ENCODE results near the gene RBMS3. TPM values are rescaled to one million over a fixed set of nuclear protein-coding genes. Genes with fewer than 3 reads are reported as not detected.

Gene RBMS3
- total RNA-seq, 1 donor from 2014 or later: 33.0 TPM

DNA sequence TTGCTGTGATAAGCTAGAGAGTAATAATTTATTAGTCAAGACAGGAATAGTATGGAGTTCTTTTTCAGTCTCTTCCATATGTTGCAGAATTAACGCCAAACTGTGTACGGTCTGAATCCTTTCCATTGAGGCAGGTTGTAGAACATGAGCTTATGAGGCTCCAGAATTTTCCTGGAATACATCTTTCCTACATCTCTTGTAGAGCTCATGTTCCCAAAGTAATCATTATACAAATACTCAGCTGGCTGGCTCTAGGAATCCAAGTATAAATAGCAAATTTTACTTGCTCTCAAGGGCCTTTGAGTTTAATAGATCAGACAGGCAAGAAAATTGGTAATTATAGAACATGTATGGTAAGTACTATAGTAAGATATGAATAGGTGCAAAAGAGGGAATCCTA, 419.4 kb downstream of the RBMS3 start:
- Histone ChIP-seq H3K9ac (ENCODE audit: low read length) (no peak overlapping the region), H3K4me1 (ENCODE audit: insufficient read depth, low read length) (peaks cover 21% of the 10 kb centered on the region), H3K79me2 (ENCODE audit: insufficient read depth, low read length) (no peaks in the 10 kb centered on the region), H3K4me2 (ENCODE audit: low read length) (no peak overlapping the region), H3K36me3 (ENCODE audit: insufficient read depth, low read length) (no peaks in the 10 kb centered on the region), H3K27me3 (ENCODE audit: insufficient read depth, low read length) (no peaks in the 10 kb centered on the region), H2AFZ (ENCODE audit: low read depth, low read length) (no peak overlapping the region), H3K9me3 (ENCODE audit: insufficient read depth, low read depth, low read length) (no peaks in the 10 kb centered on the region), H3K4me3 (ENCODE audit: insufficient read depth, low read depth, low read length) (no peak overlapping the region), H4K20me1 (ENCODE audit: insufficient read depth, low read length) (no peaks in the 10 kb centered on the region), H3K27ac (ENCODE audit: low read depth, low read length) (no peak overlapping the region)
- H3K9me3 Mint-ChIP-seq (ENCODE audit: unreplicated experiment): peaks cover 11% of the 10 kb centered on the region
- H3K36me3 Mint-ChIP-seq (ENCODE audit: low read depth, unreplicated experiment): peaks cover 18% of the 10 kb centered on the region
- H3K27ac Mint-ChIP-seq (ENCODE audit: unreplicated experiment): no peak overlapping the region
- DNase-seq (ENCODE audit: low read depth) (no peak), FAIRE-seq (no peak)
- no peak overlapping the region for H3K4me3 Mint-ChIP-seq (ENCODE audit: unreplicated experiment)
- no peaks in the 10 kb centered on the region for H3K27me3 Mint-ChIP-seq (ENCODE audit: low read depth, unreplicated experiment)
- H3K4me1 Mint-ChIP-seq (ENCODE audit: low read depth, unreplicated experiment): peaks cover 32% of the 10 kb centered on the region
- TF ChIP-seq EZH2 (IDR thresholded peaks at IDR 0.05; ENCODE audit: insufficient read depth, low read length) (no peak), CTCF (IDR thresholded peaks at IDR 0.05; ENCODE audit: insufficient read depth, low read depth, low read length) (no peak)

DNA sequence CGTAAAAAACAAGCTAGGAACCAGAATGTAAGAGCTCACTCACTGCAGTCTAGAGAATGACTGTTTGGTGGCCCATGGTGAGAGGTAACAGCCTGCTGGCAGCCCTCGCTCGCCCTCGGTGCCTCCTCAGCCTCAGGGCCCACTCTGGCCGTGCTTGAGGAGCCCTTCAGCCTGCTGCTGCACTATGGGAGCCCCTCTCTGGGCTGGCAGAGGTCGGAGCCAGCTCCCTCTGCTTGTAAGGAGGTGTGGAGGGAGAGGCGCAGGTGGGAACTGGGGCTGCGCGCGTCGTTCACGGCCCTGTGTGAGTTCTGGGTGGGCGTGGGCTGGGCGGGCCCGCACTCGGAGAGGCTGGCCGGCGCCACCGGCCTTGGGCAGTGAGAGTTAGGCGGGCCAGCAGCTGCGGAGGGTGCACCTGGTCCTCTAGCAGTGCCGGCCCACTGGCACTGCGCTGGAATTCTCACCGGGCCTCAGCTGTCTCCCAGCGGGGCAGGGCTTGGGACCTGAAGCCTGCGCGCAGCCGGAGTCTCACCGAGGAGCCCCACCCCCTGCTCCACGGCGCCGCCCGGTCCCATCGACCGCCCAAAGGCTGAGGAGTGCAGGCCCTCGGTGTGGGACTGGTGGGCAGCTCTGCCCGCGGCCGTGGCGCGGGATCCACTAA, 420.6 kb downstream of the RBMS3 start:
- Histone ChIP-seq H3K9me3 (ENCODE audit: insufficient read depth, low read depth, low read length) (no peaks in the 10 kb centered on the region), H3K4me1 (ENCODE audit: insufficient read depth, low read length) (peaks cover 9% of the 10 kb centered on the region), H3K27me3 (ENCODE audit: insufficient read depth, low read length) (no peaks in the 10 kb centered on the region), H4K20me1 (ENCODE audit: insufficient read depth, low read length) (no peaks in the 10 kb centered on the region), H3K4me3 (ENCODE audit: insufficient read depth, low read depth, low read length) (no peak overlapping the region), H3K27ac (ENCODE audit: low read depth, low read length) (no peak overlapping the region), H3K79me2 (ENCODE audit: insufficient read depth, low read length) (no peaks in the 10 kb centered on the region), H2AFZ (ENCODE audit: low read depth, low read length) (no peak overlapping the region), H3K36me3 (ENCODE audit: insufficient read depth, low read length) (no peaks in the 10 kb centered on the region), H3K9ac (ENCODE audit: low read length) (no peak overlapping the region), H3K4me2 (ENCODE audit: low read length) (no peak overlapping the region)
- H3K27ac Mint-ChIP-seq (ENCODE audit: unreplicated experiment): no peak overlapping the region
- no peak for TF ChIP-seq EZH2 (IDR thresholded peaks at IDR 0.05; ENCODE audit: insufficient read depth, low read length)
- no peak for TF ChIP-seq CTCF (IDR thresholded peaks at IDR 0.05; ENCODE audit: insufficient read depth, low read depth, low read length)
- no peaks in the 10 kb centered on the region for H3K27me3 Mint-ChIP-seq (ENCODE audit: low read depth, unreplicated experiment)
- H3K36me3 Mint-ChIP-seq (ENCODE audit: low read depth, unreplicated experiment): peaks cover 18% of the 10 kb centered on the region
- FAIRE-seq (no peak), DNase-seq (ENCODE audit: low read depth) (no peak)
- no peak overlapping the region for H3K4me3 Mint-ChIP-seq (ENCODE audit: unreplicated experiment)
- peaks cover 11% of the 10 kb centered on the region for H3K9me3 Mint-ChIP-seq (ENCODE audit: unreplicated experiment)
- H3K4me1 Mint-ChIP-seq (ENCODE audit: low read depth, unreplicated experiment): peaks cover 20% of the 10 kb centered on the region
